GM21529 (cell line): ENCODE data around the gene ZC3H10.

Experiments
- ATAC-seq: cut with Tn5 transposase; IDR thresholded peaks from one replicate; pipeline ENCODE4 v1.9.1; 2021; ENCODE audit not compliant: unreplicated experiment

Gene ZC3H10

DNA sequence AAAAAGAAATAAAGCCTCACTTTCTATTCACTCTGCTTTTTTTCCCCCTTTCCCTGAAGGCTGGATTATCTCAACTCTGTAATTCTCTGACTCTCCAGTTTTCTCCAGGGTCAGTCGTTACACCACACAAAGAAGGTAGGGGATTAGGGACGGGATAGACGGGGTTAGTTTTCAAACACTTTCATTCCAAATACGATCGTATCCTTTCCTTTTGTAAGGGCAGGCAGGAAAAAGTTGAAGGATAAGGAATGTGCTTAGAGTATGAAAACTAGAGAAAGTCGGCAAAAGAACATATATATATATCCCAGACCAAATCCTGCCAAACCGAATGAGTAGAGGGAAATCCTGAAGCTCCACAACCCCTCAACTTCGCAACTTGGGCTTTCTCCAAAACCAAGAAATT, 9.4 kb downstream of the ZC3H10 start:
- ATAC-seq: no peak

DNA sequence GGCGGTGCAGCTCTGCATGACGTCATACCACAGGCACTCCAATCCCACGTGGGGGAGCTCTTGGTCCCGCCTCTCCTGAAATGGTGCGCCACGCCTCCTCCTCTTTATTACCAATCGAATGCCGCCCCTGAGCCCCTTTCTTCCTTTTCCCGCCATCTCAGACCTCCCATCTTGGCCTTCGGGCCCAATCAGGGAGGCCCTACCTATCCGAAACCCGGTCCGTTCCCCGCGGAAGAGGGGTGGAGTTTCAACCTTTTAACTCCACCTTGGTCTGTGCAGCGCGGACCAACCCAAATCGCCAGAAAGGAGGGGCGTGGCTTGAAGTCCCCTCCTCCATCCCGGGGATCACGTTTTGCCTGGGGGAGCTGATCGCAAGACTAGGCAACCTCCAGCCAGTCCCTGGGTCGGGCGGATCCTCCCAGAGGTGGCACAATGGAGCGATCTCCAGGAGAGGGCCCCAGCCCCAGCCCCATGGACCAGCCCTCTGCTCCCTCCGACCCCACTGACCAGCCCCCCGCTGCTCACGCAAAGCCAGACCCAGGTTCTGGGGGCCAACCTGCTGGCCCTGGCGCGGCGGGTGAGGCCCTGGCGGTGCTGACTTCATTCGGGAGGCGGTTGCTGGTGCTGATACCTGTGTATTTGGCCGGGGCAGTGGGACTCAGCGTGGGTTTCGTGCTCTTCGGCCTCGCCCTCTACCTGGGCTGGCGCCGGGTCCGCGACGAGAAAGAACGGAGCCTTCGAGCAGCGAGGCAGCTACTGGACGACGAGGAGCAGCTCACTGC, 10.0 kb downstream of the ZC3H10 start, which contains the start of gene ESYT1:
Gene ESYT1, plus strand, starts transcription at position 380 of the 782 bp plus-strand sequence. Its CDS starts 53 bp downstream, at position 433.
- peak; percentile 88 for ATAC-seq

DNA sequence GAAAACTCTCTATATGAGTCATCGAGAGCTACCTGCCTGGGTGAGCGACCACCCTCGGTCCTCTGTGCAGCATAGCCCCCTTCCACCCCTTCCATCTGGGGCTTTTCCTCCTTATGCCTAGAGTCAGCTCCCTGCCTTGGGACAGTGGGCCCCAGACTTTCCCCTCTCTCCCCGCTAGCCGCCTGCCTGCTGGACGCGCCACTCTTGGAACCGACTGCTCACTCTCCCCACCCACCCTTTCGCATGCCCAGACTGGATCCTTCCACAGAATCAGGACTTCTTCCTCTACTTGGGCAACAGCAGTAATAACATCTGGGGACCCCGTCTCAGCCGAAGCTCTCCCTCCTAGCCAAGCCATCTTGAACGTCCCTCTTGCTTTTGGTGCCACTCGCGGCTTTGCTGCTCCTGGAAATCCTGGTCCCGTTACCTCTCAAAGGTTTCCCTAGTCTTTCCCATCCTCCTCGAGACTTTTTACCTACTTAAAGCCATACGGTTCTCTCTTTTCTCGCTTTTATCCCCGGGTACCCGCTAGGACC, 10.7 kb downstream of the ZC3H10 start:
- ATAC-seq: no peak

DNA sequence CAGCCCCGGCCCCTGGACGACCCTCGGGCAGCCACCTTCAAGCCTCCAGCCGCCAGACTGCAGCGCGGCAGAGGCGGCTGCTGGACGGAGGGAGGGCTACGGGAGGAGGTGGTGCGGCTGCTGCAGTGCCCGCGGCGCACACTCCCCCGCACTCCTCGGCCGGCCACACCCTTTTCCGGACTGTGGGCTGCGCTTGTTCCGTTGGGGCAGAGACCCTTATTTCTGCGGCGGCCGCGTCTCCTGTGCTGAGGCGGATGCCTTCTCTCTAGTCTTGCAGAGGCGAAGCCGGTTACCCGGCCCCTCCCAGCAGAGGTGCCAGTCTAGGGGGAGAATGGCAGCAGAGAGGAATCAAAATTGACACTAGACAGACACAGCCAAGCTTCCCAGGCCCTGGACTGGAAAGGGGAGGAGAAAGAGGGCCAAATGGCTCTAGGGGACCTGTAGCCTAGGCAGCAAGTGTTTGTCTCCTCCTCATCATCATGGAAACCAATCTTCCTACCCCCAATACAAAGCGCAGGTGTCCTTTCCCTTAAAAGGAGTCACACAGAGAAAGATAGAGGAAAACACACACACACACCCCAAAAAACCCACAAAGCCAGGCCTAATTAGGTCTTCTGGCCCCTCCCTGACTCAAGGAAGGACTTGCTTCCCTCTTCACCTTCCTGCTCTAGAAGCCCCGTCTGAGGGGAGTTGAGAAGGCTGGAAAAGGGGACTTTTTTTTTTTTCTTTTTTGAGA, 11.3 kb downstream of the ZC3H10 start:
- peak; percentile 31 for ATAC-seq

DNA sequence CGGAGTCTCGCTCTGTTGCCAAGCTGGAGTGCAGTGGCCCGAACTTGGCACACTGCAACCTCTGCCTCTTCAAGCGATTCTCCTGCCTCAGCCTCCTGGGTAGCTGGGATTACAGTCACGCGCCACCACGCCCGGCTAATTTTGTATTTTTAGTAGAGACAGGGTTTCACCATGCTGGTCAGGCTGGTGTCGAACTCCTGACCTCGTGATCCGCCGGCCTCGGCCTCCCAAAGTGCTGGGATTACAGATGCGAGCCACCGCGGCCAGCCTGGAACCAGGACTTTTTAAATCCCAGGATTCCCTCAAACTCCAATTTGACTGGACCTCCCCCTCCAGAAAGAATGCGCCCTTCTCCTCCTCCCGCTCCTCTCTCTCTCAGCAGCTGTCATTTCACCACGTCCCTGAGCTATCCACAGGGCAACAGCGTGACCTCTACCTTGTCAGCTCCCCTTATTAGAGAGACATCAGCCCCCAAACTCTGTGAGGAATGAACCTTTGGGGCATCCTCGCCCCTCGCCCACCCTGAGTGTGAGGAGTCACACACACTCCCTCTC, 12.0 kb downstream of the ZC3H10 start:
- no peak for ATAC-seq

DNA sequence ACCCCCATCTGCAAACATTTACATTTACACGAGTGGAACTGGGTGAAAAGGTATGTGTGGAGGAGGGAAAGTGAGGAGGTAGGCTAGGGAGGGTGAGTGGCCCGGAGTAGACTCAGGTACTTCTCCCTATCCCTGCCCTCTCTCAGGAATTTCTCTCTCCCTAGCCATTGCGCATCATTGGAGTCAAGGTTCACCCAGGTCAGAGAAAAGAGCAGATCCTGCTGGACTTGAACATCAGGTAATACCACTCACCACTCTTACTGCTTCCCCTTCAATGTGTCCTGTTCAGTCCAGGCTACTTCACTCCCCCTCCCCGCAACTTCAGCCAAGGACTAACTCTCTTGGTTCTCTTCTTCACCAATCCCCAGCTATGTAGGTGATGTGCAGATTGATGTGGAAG, 12.8 kb downstream of the ZC3H10 start:
- no peak for ATAC-seq

DNA sequence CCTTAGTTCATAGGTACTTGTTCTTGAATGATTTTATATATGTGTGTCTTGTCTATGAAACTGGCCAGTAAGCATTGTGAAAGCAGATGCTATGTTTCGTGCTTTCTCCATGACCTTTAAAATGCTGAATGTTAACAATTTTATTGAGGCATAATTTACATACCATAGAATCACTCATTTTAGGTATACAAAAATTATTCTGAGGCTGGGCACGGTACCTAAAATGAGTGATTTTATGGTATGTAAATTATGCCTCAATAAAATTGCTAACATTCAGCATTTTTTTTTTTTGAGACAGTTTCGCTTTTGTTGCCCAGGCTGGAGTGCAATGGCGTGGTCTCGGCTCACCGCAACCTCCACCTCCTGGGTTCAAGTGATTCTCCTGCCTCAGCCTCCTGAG, 16.8 kb downstream of the ZC3H10 start:
- no peak for ATAC-seq

DNA sequence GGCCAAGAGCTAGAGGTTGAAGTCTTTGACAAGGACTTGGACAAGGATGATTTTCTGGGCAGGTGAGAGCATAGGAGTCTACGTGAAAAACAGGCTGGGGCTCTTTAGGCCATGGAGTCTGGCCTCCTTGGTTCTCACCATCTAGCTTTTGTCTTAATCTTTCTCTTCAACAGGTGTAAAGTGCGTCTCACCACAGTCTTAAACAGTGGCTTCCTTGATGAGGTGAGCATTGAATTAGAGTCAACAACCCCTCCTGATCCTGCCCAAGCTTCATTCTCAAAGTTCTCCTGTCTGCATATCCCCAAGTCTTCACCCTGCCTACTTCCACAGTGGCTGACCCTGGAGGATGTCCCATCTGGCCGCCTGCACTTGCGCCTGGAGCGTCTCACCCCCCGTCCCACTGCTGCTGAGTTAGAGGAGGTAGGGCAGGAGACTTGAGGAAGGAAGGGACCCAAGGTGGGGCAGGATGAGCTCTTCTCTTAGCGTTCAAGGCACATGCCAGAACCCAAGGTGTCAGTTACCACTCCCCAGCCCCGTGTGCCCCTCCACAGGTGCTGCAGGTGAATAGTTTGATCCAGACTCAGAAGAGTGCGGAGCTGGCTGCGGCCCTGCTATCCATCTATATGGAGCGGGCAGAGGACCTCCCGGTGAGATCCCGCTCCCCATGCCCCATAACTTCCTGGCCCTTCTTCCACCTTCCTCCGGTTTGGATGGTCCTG, 19.9 kb downstream of the ZC3H10 start:
- ATAC-seq: no peak

DNA sequence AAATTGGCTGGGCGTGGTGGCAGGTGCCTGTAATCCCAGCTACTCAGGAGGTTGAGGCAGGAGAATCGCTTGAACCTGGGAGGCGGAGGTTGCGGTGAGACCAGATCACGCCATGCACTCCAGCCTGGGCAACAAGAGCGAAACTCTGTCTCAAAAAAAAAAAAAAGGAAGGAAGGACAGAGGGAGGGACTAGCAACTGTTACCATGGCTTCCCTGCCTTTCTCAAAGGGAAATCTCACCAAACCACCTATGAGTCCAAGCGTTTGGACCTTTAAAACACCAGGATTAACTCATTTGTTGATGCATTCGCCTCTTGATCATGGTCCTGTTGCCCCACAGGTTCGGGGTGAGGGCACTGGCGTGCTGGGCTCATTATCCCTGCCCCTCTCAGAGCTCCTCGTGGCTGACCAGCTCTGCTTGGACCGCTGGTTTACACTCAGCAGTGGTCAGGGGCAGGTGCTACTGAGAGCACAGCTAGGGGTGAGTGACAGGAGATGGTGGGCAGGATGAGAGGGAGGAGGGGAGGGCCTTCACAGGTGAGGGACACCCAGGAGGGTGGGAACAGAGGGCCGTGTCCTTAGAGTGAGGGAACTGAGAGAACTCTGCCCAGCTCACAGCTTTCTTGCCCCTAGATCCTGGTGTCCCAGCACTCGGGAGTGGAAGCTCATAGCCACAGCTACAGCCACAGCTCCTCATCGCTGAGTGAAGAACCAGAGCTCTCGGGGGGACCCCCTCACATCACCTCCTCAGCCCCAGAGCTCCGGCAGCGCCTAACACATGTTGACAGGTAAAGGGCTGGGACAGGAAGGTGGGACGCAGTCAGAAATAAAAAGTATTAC, 24.1 kb downstream of the ZC3H10 start:
- no peak for ATAC-seq

DNA sequence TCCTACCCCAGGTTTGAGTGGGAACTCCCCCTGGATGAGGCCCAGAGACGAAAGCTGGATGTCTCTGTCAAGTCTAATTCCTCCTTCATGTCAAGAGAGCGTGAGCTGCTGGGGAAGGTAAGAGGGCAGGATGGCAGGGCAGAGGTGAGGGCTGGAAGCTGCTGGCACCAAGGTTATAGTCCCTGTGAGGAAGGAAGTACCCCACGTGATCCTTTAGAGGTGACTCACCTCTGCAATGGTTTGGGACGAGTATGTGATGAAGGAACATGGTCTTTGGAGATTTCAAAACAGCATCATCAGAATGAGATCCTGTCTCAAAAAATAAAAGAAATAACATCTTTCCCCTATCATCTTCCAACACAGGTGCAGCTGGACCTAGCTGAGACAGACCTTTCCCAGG, 25.2 kb downstream of the ZC3H10 start:
- no peak for ATAC-seq

DNA sequence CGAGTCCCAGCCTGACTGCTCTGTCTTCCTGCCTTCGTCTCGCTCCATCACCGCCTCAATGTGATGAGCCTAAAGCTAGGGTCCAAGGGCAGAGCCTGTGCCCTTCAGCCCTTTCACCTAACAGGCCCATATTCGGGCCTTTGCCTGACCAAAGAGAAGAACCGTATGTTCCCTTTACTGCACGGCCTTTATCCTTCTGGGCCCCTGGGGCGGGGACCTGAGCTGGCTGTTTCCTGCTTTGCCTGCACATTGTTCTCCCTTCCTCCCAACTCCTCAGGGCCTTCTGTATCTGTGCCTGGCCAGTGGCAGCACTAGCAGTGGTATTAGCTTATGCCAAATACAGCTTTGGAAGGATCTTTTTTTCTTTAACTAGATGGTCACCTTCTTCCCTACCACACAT, 25.8 kb downstream of the ZC3H10 start:
- no peak for ATAC-seq

DNA sequence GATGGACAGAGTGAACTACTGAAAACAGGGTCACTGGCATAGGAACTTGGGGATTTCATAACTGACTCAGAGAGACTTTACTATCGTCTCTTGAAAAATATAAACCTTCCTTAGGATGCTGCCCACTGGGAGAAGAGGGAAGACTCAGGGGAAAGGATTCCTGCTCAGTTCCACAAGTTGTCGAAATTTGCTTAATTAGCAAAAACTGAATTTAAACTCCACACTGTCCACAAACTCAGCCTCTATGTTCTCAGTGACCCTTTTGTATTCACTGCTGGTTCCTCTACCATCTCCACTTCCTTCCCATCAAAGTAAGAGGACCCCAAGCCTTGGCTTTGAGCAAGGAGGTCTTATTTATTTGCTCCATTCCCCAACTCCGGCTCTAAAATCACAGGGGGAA, 27.2 kb downstream of the ZC3H10 start:
- no peak for ATAC-seq

DNA sequence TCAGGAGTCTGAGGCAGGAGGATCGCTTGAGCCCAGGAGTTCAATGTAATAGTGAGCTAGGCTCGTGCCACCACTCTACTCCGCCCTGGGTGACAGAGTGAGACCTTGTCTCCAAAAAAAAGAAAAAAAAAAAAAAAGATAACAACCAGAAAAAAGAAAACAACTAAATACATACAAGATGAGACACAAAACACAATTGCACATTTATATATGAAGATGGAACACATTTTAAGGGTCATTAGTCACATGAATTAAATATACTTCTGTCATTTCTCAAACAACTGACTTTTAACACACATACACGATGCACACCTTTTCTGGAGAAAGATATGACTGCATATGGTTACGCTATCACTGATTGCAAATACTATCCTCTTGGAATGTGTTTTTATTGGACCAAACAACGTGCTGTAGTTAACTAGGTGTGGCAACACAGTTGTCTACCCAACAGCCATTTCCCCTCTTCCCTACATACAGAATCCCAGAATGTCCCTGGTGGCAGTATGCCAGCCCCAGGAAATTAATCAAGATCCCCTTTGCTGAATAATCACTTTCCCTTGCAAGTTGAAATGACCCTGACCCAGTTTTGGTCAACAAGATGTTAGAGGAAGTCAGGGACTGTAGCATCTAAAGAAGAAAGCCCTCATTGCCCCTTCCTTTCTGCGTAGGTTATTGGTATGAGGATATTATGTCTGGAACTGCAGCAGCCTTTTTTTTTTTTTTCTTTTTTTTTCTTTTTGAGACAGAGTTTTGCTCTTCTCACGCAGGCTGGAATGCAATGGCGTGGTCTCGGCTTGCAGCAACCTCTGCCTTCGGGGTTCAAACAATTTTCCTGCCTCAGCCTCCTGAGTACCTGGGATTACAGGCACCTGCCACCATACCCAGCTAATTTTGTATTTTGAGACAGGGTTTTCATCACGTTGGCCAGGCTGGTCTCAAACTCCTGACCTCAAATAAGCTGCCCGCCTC, 28.7 kb downstream of the ZC3H10 start:
- no peak for ATAC-seq

DNA sequence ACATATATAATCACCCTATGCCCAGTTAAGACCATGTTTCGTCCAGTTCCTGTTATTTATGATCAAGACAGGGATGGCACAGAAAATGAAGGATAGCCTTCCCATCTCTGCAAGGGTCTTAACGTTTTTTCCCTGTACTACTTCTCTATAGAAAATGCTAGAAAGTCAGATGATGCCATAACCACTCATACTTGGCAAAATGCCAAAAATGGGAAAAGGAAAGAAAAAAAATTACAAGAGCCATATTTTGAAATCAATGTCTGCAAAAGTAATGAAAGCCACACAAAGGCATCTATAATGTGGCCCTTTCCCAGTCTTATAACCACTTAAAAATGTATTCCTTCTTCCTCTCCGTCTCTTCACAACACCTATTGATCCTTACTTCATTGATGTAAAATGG, 32.5 kb downstream of the ZC3H10 start:
- ATAC-seq: no peak

DNA sequence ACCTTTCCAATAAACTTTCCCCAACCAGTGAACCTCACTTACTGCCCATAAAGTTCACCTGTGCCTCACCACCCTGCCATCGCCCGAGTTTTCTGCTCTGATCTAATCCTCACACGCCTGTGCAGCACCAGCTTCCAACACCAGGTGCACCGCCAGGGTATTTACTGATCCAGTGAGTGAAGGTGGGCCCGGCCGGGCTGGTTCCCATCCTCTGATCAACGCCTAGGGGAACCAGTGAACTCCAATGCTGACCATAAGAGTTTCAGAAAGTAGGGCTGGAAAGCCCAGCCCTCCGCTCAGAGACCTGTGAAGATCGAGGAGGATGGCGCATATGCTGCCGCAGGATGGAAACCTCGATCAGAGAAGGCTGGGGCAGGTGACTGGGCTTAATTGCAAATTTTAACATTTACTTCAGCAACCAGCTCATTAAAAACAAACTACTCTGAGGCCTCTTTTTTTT, 33.6 kb downstream of the ZC3H10 start:
- ATAC-seq: peak; percentile 47

DNA sequence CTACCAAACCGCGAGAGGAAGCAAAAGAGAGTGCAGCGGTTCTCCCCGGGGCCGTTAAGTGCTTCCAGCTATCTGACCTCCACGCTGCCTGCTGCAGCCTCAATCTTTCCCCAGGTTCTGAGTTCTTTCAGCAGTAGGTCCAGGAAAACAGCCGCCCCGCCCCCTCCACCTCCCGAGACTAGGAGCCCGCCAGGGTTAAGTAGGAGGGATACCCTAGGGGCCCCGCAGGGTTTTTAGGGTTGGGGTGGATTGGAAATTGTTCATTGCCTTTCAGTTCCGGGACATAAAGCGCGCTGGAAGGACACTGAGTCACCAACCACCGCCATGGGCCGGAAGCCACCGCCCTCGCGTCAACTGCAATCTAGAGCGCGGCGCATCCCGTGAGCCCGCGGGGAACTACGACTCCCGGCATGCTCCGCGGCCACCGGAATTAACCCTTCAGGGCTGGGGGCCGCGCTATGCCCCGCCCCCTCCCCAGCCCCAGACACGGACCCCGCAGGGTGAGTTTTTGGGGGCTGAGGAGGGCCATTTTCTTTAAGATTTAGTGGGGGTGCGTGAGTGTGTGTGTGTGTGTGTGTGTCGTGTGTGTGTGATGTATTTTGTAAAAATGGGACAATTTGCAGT, 34.2 kb downstream of the ZC3H10 start, which contains the start of gene MYL6B:
Gene MYL6B, plus strand, starts transcription at position 456 of the 624 bp plus-strand sequence. CDS start 1,332 bp downstream, outside the sequence.
- ATAC-seq: peak; percentile 85

DNA sequence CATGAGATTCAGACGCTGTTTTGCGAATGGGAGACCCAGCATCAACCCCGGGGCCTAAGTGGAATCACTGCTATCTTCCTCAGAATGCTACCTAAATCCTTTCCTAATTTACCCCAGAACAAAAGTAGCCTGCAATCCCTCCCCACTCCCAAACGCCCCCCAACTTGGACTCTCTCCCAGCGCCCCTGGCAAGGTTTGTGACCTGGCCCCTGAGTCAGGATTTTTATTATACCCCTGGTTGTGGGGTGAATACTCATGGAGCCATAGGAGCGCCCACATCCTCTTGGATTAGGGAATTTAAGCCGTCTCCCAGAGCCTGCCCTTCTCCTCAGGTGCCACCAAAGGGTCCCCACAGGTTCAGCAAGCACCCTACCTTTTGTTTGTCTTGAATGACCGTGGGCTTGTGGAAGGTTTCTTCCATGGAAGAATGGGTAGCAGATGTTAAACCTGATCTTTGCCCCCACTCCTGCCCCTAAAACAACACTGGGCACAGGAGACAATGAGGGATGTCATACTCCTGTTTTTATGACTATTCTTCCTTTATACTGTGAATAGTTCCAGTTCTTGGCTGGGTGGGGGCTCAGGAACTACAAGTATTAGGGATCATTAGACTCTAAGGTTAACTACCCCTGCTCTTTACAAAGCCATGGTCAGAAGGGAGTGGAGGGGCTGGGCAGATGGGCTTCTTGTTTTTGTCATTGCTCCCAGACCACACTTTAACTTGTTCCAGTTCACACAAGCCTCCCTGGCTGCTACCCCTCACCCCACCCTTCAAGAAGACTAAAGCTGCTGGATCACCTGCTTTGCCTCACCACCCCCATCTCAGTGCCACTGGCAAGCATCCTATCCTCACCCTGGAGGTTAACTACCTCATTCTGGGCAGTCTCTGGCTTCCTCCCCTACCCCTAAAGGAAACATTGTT, 35.0 kb downstream of the ZC3H10 start:
- ATAC-seq: no peak
